ENCODE data around the gene GBX1.

- no peak for TF ChIP-seq CTCF (IDR thresholded peaks at IDR 0.05)
- TF ChIP-seq POLR2A (IDR thresholded peaks at IDR 0.05), result no peak
These were observed 30.3 kb downstream of the GBX1 start for GRCh38 chr7:151137076-151137675.
